Pancreas (tissue), 10 donors: ENCODE measurements around the gene TMEM205. TPM values are rescaled to one million over a fixed set of nuclear protein-coding genes. Genes with fewer than 3 reads are reported as not detected.

ENCODE experiments used
- ATAC-seq, 4 donors: fragments of 200-7000 bp; cut with Tn5 transposase; one replicate each; pipeline versions ENCODE4 v1.8.0 to v1.9.1; 2020; ENCODE audit warnings: mild to moderate bottlenecking in 4 of 4, moderate library complexity in 4 of 4
- DNase-seq, 6 donors: peaks; one replicate each; pipeline ENCODE4 v3.0.0-alpha.2; 2020
- FAIRE-seq: peaks from 2 replicates; lab custom pipeline; 2012; peaks lifted over from hg19 to GRCh38; lab: Jason Lieb, UNC
- H3K27ac ChIP-seq, 4 donors: fragments of 200-600 bp; sonication (generic); 1 replicate in 3 of 4; 2 replicates in 1 of 4; pipeline versions ENCODE4 v1.5.0 to v1.8.0; 2020
- H3K27me3 ChIP-seq, 4 donors: fragments of 200-600 bp; one replicate each; pipeline ENCODE4 v1.8.0; 2021
- H3K36me3 ChIP-seq, 3 donors: fragments of 200-600 bp; sonication (generic) in 1 of 3; one replicate each; pipeline versions ENCODE4 v1.5.0 to v1.8.0; 2020 to 2021
- H3K4me1 ChIP-seq, 3 donors: fragments of 200-600 bp; one replicate each; pipeline ENCODE4 v1.8.0; 2021
- H3K4me3 ChIP-seq, 4 donors: fragments of 200-600 bp; sonication (generic) in 2 of 4; one replicate each; pipeline versions ENCODE4 v1.5.0 to v1.8.0; 2020 to 2021
- H3K9me3 ChIP-seq, 4 donors: fragments of 200-600 bp; one replicate each; pipeline ENCODE4 v1.8.0; 2021
- WGBS, 2 donors: extraction: QIAGEN DNeasy Blood & Tissue Kit; methylation state at CpG; one replicate each; pipeline ENCODE4 v1.1.7; 2013; 5-methylcytosine and 5-hydroxymethylcytosine counted together
- intact Hi-C, 3 donors: fragments of 100-400 bp; cut with DNase I; formaldehyde crosslinking; loops; one replicate each; pipeline versions ENCODE4 v1.11.1 to v1.14.2; 2022
- polyA plus RNA-seq, 2 donors: library from polyadenylated mRNA; stranded (reverse); fragments of 200-250 nt; gene quantifications; one replicate each; pipeline ENCODE4 v1.2.3, GENCODE V29; 2013
- total RNA-seq, 6 donors: library from RNA; stranded (reverse); fragmentation: NEBNext Ultra II Directional in 4 of 6; extraction: Animal tissue kit (Norgen Biotek cat#: 25700) in 4 of 6; gene quantifications; one replicate each; pipeline versions ENCODE4 v1.2.1 to v1.2.4, GENCODE V29; 2021 to 2023
- TF ChIP-seq, protein P1 (sequence below), 4 donors: fragments of 200-600 bp; sonication (generic) in 3 of 4; IDR thresholded peaks; one replicate each; pipeline versions ENCODE4 v1.5.0 to v1.8.0; 2021; ENCODE audit warnings: antibody characterized with exemption in 4 of 4
- donor health status: healthy with polysubstance abuse.
- donor health status: DM: no; HTN: no; CAD: no; lungs with moderate emphysema.
- donor health status: DM: no; HTN: no; CAD: no.
- donor health status: control.
- donor health status: control.
- donor health status: Bipolar disorder and iron deficiency.
- donor health status: DM: yes; HTN: yes; CAD: no.
- donor health status: DM: no; HTN: no; CAD: no.
- donor health status: DM: no; HTN: no; CAD: no.
- donor health status: DM: yes; HTN: yes; CAD: no.

TMEM205 gene
- total RNA-seq = 10 to 100 TPM; 41.4 to 69.2 (median 53.0) TPM
- polyA plus RNA-seq = 100 to 1,000 TPM in 1 of 2 donors, 10 to 100 TPM in 1; 84.5 to 175 TPM

DNA sequence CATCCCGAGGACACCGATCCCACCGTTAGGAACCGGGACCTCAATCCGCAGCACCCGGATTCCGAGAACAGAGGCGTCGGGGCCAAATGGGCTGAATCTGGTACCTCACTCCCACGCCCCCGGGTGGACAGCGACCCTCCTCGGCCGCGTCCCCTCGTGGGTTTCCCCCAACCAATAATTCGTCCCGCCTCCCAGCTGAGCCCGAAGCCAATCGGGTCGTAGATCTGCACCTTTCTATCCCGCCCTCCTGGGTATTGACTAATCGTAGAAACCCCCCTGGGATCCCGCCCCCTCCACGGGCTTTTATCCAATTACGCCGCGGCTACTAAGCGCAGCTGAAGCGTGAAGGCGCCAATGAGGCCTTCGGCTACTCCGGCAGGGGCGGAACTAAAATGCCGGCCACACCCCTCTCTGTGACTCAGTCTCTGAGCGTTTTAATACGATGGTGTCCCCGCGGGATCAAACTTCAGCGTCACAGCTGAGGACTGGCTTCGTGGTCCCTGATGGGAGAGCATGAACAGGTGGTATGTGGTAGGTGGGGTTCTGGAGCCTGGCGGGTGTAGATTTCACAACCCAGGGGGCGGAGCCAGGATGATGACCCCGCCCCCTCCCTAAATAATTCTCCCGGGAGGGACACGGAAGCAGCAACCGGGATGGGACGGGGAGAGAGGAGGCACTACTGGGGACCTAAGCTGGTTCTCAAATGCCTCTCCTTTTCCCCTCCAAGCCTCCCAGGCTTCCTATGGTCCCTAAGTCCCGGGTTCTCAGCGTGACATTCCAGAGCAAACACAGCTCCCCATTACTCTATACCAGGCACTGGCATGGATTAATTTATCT lies at the start of gene TMEM205, which contains the start of gene CCDC159:
TSS of gene TMEM205 (minus strand) at position 165 of the 837 bp plus-strand sequence. CDS start 649 bp downstream, outside the sequence.
TSS of gene CCDC159 (plus strand) at position 416 of the 837 bp plus-strand sequence. CDS start at position 504, 88 bp downstream.
- no peaks in the 10 kb centered on the region for H3K9me3 ChIP-seq
- peak; percentile 94 to 100 (median 99) for DNase-seq
- H3K4me1 ChIP-seq = peaks cover 0 to 20% (median 9%) of the 10 kb centered on the region in 3 donors
- peak within 1 kb of the TSS; percentile 51 to 71 (median 66) for H3K4me3 ChIP-seq
- TF ChIP-seq, protein P1, sequence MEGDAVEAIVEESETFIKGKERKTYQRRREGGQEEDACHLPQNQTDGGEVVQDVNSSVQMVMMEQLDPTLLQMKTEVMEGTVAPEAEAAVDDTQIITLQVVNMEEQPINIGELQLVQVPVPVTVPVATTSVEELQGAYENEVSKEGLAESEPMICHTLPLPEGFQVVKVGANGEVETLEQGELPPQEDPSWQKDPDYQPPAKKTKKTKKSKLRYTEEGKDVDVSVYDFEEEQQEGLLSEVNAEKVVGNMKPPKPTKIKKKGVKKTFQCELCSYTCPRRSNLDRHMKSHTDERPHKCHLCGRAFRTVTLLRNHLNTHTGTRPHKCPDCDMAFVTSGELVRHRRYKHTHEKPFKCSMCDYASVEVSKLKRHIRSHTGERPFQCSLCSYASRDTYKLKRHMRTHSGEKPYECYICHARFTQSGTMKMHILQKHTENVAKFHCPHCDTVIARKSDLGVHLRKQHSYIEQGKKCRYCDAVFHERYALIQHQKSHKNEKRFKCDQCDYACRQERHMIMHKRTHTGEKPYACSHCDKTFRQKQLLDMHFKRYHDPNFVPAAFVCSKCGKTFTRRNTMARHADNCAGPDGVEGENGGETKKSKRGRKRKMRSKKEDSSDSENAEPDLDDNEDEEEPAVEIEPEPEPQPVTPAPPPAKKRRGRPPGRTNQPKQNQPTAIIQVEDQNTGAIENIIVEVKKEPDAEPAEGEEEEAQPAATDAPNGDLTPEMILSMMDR (IDR thresholded peaks at IDR 0.05) = no peak
- H3K27me3 ChIP-seq = no peaks in the 10 kb centered on the region
- H3K27ac ChIP-seq = peak within 1 kb of the TSS; percentile 63 to 87 (median 74)
- ATAC-seq = peak; percentile 86 to 92 (median 90)
- H3K36me3 ChIP-seq = no peaks in the 10 kb centered on the region
- WGBS, 2 donors = 0 to 1% methylated on average over 50 of the region's 50 CpGs
- FAIRE-seq = peak; percentile 98
- intact Hi-C loops = no loop called here

DNA sequence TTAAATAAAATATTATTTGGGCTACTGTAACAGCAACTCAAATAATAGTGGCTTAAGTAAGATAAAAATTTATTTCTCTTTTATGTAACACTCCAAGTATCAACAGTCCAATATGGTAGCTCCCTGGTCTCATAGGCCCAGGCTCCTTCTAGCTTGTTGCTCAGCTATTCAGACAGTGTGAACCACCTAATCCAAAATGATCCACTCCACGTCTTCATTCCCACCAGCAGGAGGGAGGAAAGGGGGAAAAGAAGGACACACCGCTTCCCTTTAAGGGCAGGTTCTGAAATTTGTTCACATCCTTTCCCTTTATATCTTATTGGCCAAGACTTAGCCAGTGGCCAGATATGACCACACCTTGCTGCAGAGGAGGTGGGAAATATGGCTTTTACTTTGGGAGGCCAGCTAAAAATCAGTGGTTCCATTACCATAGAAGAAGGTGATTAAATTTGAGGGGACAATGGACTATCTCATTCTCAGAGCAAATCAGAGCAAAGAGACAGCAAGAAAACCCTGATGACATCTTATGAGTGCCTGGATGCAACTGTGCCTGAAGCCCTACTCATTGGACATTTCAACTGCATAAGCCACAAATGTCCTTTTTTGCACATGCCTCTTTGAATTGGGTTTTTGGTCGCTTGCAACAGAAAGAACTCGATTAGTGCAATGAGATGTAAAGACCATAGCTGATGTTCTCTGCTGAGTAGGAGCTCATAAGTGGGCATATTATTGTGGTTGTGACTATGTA lies 45.0 kb upstream of the TMEM205 start:
- 76 to 81% methylated on average over 4 of the region's 4 CpGs for WGBS, 2 donors
- TF ChIP-seq, protein P1 (IDR thresholded peaks at IDR 0.05) = no peak
- ATAC-seq = no peak
- no peaks in the 10 kb centered on the region for H3K36me3 ChIP-seq
- no peak for FAIRE-seq
- intact Hi-C loops = no loop called here
- no peaks in the 10 kb centered on the region for H3K27me3 ChIP-seq
- H3K4me3 ChIP-seq = no peak overlapping the region
- H3K9me3 ChIP-seq = no peaks in the 10 kb centered on the region
- no peaks in the 10 kb centered on the region for H3K4me1 ChIP-seq
- H3K27ac ChIP-seq = no peak overlapping the region
- DNase-seq = no peak

DNA sequence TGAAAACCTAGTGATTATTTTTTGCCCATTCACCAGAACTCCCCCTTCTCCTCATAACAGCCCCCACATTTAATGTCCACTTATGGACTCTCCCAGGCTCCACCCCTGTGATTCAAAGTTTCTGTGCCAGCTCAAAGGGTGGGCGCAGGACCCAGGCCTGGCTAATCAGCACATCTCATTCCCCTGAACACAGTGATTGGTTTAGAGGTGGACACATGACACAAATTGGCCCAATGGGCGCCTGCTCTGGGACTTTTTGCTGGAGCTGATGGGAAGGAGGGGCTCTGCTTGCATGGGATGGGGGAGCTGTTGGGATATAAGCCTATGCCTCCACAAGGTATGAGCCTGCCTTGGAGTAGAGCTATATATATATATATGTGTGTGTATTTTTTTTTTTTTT lies 44.3 kb upstream of the TMEM205 start:
- ATAC-seq (no peak), DNase-seq (no peak), FAIRE-seq (no peak)
- Histone ChIP-seq H3K27me3 (no peaks in the 10 kb centered on the region), H3K4me3 (no peak overlapping the region), H3K36me3 (no peaks in the 10 kb centered on the region), H3K27ac (no peak overlapping the region), H3K4me1 (no peaks in the 10 kb centered on the region), H3K9me3 (no peaks in the 10 kb centered on the region)
- 94 to 95% methylated on average over 2 of the region's 2 CpGs for WGBS, 2 donors
- TF ChIP-seq, protein P1 (IDR thresholded peaks at IDR 0.05) = no peak
- intact Hi-C loops = no loop called here

DNA sequence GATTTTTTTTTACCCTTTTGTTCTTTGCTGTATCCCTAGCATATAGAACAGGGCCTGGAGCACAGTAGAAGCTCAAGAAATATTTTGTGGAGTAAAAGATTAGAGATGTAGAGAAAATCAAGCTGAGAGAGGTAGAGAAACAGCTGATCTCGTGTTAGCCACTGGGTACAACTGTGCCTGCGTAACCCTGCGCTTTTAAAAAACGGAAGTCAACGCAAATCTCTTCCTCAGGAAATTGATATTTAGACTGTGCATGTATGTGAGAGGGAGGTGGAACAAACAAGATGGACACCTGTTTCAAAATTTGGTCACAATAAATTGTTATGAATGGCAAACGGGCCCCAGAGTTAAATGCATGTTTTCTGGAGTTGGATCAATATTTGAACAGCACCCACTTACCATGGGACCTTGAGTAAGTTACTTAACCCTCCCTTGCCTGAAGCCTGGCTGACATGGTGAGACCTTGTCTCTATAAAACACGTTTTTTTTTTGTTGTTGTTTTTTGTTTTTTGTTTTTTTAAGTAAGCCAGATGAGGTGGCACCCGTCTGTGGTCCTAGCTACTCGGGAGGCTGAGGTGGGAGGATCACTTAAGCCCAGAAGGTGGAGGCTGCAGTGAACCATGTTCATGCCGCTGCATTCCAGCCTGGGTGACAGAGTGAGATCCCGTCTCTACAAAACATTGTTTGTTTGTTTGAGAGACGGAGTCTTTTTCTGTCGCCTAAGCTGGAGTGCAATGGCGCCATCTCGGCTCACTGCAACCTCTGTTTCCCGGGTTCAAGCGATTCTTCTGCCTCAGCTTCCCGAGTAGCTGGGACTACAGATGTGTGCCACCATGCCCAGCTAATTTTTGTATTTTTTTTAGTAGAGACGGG lies 41.3 kb upstream of the TMEM205 start:
- Histone ChIP-seq H3K27ac (no peak overlapping the region), H3K4me3 (no peak overlapping the region), H3K36me3 (no peaks in the 10 kb centered on the region), H3K4me1 (no peaks in the 10 kb centered on the region), H3K27me3 (no peaks in the 10 kb centered on the region), H3K9me3 (no peaks in the 10 kb centered on the region)
- FAIRE-seq (no peak), ATAC-seq (no peak), DNase-seq (no peak)
- intact Hi-C loops = no loop called here
- TF ChIP-seq, protein P1 (IDR thresholded peaks at IDR 0.05) = no peak
- 74 to 77% methylated on average over 19 of the region's 19 CpGs for whole genome bisulfite sequencing, 2 donors
